ENCODE measurements around the gene CERS4. TPM values are rescaled to one million over a fixed set of nuclear protein-coding genes. Genes with fewer than 3 reads are reported as not detected.
"Not testable (repeated sequence)": the region's sequence is repeated elsewhere in the genome, so short reads cannot be mapped to it uniquely, and the experiment has no call there.

Gene CERS4
- total and polyA plus RNA-seq, 4 donors: 14.4 to 33.7 (median 24.4) TPM

DNA sequence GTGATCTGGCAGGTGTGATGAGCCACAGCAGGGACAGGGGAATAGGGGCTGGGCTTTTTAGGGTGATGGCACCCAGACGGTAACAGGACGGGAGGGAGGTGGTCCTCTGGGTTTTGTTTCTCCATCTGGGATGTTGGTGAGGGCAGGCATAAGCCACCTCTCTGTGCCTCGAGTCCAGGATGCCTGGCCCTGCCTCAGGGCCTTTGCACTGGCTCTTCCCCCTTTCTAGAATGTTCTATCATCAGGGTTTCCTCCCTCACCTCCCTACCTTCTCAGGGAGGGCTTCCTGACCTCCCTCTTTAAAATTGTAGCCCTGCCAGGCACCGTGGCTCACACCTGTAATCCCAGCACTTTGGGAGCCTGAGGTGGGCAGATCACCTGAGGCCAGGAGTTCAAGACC, 6.6 kb downstream of the CERS4 start:
- H3K4me1 ChIP-seq (ENCODE audit: control insufficient read depth in 1 of 2, insufficient read depth in 2 of 2, low read length in 2 of 2): no peaks in the 10 kb centered on the region
- no peaks in the 10 kb centered on the region for H3K36me3 ChIP-seq (ENCODE audit: control insufficient read depth in 1 of 2, insufficient read depth in 2 of 2, low read length in 1 of 2)
- ATAC-seq (ENCODE audit: low FRiP score) (no peak), DNase-seq (no peak)
- H3K27ac ChIP-seq (ENCODE audit: low read depth in 1 of 2, low read length in 2 of 2): no peak overlapping the region
- intact Hi-C loops (cut with DNase I): no loop called here
- no peaks in the 10 kb centered on the region for H3K27me3 ChIP-seq (ENCODE audit: control insufficient read depth in 1 of 2, insufficient read depth in 2 of 2, low read length in 1 of 2)
- WGBS, 2 donors: 84 to 94% methylated on average over 4 of the region's 4 CpGs
- H3K9me3 ChIP-seq (ENCODE audit: control insufficient read depth, low read length): no peaks in the 10 kb centered on the region
- no peak overlapping the region for H3K4me3 ChIP-seq (ENCODE audit: low read length in 2 of 2)

DNA sequence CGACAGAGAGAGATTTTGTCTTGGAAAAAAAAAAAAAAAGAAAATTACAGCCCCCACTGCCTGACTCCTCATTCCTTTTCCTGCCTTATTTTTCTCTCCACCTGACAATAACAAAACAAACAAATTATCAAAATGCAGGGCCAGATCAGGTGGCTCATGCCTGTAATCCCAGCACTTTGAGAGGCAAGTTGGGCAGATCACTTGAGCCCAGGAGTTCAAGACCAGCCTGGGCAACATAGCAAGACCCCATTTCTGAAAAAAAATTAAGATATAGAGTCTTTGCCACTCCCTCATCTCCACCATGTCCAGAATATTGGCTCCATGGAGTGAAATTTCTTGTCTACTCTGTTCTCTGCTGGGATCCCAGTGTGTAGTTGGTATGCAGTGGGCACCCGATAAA, 7.2 kb downstream of the CERS4 start:
- ATAC-seq (ENCODE audit: low FRiP score): no peak
- WGBS, 2 donors: 63 to 65% methylated on average over 2 of the region's 2 CpGs
- Histone ChIP-seq H3K4me3 (ENCODE audit: low read length in 2 of 2) (no peak overlapping the region), H3K4me1 (ENCODE audit: control insufficient read depth in 1 of 2, insufficient read depth in 2 of 2, low read length in 2 of 2) (no peaks in the 10 kb centered on the region), H3K27me3 (ENCODE audit: control insufficient read depth in 1 of 2, insufficient read depth in 2 of 2, low read length in 1 of 2) (no peaks in the 10 kb centered on the region), H3K9me3 (ENCODE audit: control insufficient read depth, low read length) (no peaks in the 10 kb centered on the region), H3K36me3 (ENCODE audit: control insufficient read depth in 1 of 2, insufficient read depth in 2 of 2, low read length in 1 of 2) (no peaks in the 10 kb centered on the region), H3K27ac (ENCODE audit: low read depth in 1 of 2, low read length in 2 of 2) (no peak overlapping the region)
- intact Hi-C loops (cut with DNase I): no loop called here
- no peak for DNase-seq

DNA sequence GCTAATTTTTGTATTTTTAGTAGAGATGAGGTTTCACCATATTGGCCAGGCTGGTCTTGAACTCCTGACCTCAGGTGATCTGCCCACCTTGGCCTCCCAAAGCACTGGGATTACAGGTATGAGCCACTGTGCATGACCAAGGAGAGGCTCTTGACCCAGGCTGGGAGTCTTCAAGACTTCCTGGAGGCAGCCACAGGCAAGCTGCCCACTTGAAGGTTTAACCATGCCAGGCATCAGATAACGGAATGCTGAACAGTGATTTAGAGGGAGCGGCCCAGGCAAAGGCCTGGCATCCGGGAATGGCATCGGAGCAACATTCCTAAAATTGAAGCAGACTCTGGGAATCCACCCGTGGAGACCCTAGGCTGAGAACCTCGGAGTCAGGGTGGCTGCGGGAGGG, 9.0 kb downstream of the CERS4 start:
- H3K27ac ChIP-seq (ENCODE audit: low read depth in 1 of 2, low read length in 2 of 2); H3K9me3 ChIP-seq (ENCODE audit: control insufficient read depth, low read length); intact Hi-C loops (cut with DNase I); H3K4me1 ChIP-seq (ENCODE audit: control insufficient read depth in 1 of 2, insufficient read depth in 2 of 2, low read length in 2 of 2); H3K4me3 ChIP-seq (ENCODE audit: low read length in 2 of 2); ATAC-seq (ENCODE audit: low FRiP score); DNase-seq; H3K36me3 ChIP-seq (ENCODE audit: control insufficient read depth in 1 of 2, insufficient read depth in 2 of 2, low read length in 1 of 2); H3K27me3 ChIP-seq (ENCODE audit: control insufficient read depth in 1 of 2, insufficient read depth in 2 of 2, low read length in 1 of 2): not testable (repeated sequence)
- 23 to 38% methylated on average over 7 of the region's 7 CpGs for WGBS, 2 donors

DNA sequence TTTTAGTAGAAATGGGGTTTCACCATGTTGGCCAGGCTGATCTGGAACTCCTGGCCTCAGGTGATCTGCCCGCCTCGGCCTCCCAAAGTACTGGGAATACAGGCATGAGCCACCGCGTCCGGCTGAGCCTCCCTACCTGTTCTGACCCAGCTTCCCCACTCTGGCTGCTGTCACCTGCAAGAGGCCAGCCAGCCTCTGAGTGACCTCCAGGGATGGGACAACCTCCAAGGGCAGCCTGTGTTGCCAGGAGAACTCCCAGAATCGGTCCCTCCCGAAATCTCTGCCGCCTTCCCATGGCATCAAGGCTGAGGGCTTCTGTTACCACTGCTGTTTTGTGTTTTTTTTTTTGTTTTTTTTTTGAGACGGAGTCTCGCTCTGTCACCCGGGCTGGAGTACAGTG, 11.3 kb downstream of the CERS4 start:
- WGBS, 2 donors: 88 to 91% methylated on average over 10 to 11 of the region's 11 CpGs
- no peak for DNase-seq
- H3K9me3 ChIP-seq (ENCODE audit: control insufficient read depth, low read length): no peaks in the 10 kb centered on the region
- H3K4me1 ChIP-seq (ENCODE audit: control insufficient read depth in 1 of 2, insufficient read depth in 2 of 2, low read length in 2 of 2): no peaks in the 10 kb centered on the region
- no peak overlapping the region for H3K27ac ChIP-seq (ENCODE audit: low read depth in 1 of 2, low read length in 2 of 2)
- no peak for ATAC-seq (ENCODE audit: low FRiP score)
- intact Hi-C loops (cut with DNase I): no loop called here
- no peaks in the 10 kb centered on the region for H3K36me3 ChIP-seq (ENCODE audit: control insufficient read depth in 1 of 2, insufficient read depth in 2 of 2, low read length in 1 of 2)
- H3K27me3 ChIP-seq (ENCODE audit: control insufficient read depth in 1 of 2, insufficient read depth in 2 of 2, low read length in 1 of 2): no peaks in the 10 kb centered on the region
- H3K4me3 ChIP-seq (ENCODE audit: low read length in 2 of 2): no peak overlapping the region

DNA sequence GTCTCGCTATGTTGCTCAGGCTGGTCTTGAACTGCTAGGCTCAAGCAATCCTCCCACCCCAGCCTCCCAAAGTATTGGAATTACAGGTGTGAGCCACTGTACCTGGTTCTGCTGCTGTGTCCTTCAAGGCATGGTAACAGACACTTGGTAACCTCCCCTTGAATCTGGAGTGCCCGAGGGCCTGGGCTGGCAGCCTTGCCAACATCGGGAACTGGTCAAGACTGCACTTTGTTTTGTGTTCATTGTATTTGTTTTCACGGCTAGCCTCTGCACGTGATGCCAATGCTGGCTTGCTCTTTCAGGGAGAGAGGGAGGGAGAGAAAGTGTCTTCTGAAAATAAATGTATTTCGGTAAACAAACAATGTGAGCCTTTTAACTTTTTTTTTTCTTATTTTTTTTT, 12.0 kb downstream of the CERS4 start:
- no peak overlapping the region for H3K4me3 ChIP-seq (ENCODE audit: low read length in 2 of 2)
- H3K27me3 ChIP-seq (ENCODE audit: control insufficient read depth in 1 of 2, insufficient read depth in 2 of 2, low read length in 1 of 2): no peaks in the 10 kb centered on the region
- intact Hi-C loops (cut with DNase I): no loop called here
- DNase-seq (no peak), ATAC-seq (ENCODE audit: low FRiP score) (no peak)
- no peak overlapping the region for H3K27ac ChIP-seq (ENCODE audit: low read depth in 1 of 2, low read length in 2 of 2)
- H3K9me3 ChIP-seq (ENCODE audit: control insufficient read depth, low read length): no peaks in the 10 kb centered on the region
- no peaks in the 10 kb centered on the region for H3K36me3 ChIP-seq (ENCODE audit: control insufficient read depth in 1 of 2, insufficient read depth in 2 of 2, low read length in 1 of 2)
- WGBS, 2 donors: 43 to 49% methylated on average over 6 of the region's 6 CpGs
- no peaks in the 10 kb centered on the region for H3K4me1 ChIP-seq (ENCODE audit: control insufficient read depth in 1 of 2, insufficient read depth in 2 of 2, low read length in 2 of 2)

DNA sequence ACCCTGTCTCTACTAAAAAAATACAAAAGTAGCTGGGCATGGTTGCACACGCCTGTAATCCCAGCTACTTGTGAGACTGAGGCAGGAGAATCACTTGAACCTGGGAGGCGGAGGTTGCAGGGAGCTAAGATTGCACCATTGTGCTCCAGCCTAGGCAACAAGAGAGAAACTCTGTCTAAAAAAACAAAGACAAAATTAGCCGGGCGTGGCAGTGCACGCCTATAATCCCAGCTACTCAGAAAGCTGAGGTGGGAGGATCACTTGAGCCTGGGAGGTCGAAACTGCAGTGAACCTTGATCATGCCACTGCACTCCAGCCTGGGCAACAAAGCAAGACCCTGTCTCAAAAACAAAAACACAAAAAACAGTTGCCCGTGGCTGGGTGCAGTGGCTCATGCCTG, 14.3 kb downstream of the CERS4 start:
- intact Hi-C loops (cut with DNase I); H3K27me3 ChIP-seq (ENCODE audit: control insufficient read depth in 1 of 2, insufficient read depth in 2 of 2, low read length in 1 of 2); H3K4me1 ChIP-seq (ENCODE audit: control insufficient read depth in 1 of 2, insufficient read depth in 2 of 2, low read length in 2 of 2); H3K9me3 ChIP-seq (ENCODE audit: control insufficient read depth, low read length); DNase-seq; H3K27ac ChIP-seq (ENCODE audit: low read depth in 1 of 2, low read length in 2 of 2); H3K36me3 ChIP-seq (ENCODE audit: control insufficient read depth in 1 of 2, insufficient read depth in 2 of 2, low read length in 1 of 2); ATAC-seq (ENCODE audit: low FRiP score); H3K4me3 ChIP-seq (ENCODE audit: low read length in 2 of 2): not testable (repeated sequence)
- WGBS, 2 donors: 86 to 87% methylated on average over 7 of the region's 7 CpGs

DNA sequence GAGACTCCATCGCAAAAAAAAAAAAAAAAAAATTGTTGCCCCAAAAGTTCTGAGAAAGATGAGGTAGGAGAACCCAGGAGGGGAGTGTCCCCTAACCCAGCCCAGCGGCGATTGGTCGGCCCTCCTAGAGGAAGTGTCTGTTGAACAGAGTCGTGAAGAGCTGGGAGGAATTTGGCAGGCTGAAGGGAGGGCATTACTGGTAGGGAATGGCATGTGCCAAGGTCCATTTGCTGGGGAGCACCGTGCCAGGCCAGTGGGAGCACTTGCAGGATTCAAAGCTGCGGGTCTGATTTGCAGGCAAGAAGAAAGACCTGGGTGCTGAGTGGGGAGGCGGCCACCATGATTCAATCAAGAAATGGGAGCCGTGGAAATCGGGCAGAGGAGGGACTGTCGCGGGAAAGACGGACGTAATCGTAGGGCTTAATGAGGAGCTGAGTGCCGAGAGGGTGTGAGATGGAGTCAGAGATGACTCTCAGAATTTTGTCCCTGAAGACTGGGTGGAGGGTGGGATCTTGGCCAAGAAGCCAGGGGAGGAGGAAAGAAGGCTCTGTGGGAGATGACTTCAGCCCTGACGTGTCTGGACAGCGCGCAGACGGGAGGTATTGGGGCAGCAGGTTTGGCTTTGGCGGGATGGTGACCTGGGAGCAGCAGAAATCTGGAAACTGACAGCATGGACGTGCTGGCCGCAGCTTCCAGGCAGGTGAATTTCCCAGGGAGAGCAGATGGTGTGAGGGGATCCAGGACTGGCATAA, 15.4 kb downstream of the CERS4 start:
- Histone ChIP-seq H3K9me3 (ENCODE audit: control insufficient read depth, low read length) (no peaks in the 10 kb centered on the region), H3K27me3 (ENCODE audit: control insufficient read depth in 1 of 2, insufficient read depth in 2 of 2, low read length in 1 of 2) (no peaks in the 10 kb centered on the region), H3K36me3 (ENCODE audit: control insufficient read depth in 1 of 2, insufficient read depth in 2 of 2, low read length in 1 of 2) (no peaks in the 10 kb centered on the region), H3K4me1 (ENCODE audit: control insufficient read depth in 1 of 2, insufficient read depth in 2 of 2, low read length in 2 of 2) (no peaks in the 10 kb centered on the region), H3K27ac (ENCODE audit: low read depth in 1 of 2, low read length in 2 of 2) (no peak overlapping the region), H3K4me3 (ENCODE audit: low read length in 2 of 2) (no peak overlapping the region)
- no peak for ATAC-seq (ENCODE audit: low FRiP score)
- intact Hi-C loops (cut with DNase I): no loop called here
- DNase-seq: no peak
- 88% methylated on average over 23 of the region's 23 CpGs for WGBS, 2 donors

DNA sequence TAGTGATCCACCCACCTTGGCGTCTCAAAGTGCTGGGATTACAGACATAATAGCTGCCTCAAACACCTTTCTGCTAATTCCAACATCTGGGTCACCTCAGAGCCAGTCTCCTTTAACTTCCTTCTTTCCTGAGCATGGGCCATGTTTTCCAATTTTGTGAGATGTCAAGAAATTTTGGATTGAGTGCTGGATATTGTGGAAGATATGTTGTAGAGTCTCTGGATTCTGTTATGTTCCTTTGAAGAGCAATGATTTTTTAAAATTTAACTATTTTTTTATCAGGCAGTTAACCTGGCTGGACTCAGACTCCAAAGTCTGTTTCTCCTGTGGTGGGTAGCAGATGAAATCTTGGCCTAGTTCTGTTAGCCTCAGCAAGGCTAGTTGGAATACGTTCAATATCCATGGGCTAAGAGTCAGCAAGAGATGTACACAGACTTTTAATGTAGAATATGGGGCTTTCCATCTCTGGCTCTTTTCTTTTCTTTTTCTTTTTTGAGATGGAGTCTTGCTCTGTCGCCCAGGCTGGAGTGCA, 22.0 kb downstream of the CERS4 start:
- WGBS, 2 donors: 66 to 88% methylated on average over 3 of the region's 3 CpGs
- intact Hi-C loops (cut with DNase I): no loop called here
- DNase-seq: no peak
- Histone ChIP-seq H3K27ac (ENCODE audit: low read depth in 1 of 2, low read length in 2 of 2) (no peak overlapping the region), H3K9me3 (ENCODE audit: control insufficient read depth, low read length) (peaks cover 2% of the 10 kb centered on the region), H3K36me3 (ENCODE audit: control insufficient read depth in 1 of 2, insufficient read depth in 2 of 2, low read length in 1 of 2) (no peaks in the 10 kb centered on the region), H3K4me1 (ENCODE audit: control insufficient read depth in 1 of 2, insufficient read depth in 2 of 2, low read length in 2 of 2) (no peaks in the 10 kb centered on the region), H3K4me3 (ENCODE audit: low read length in 2 of 2) (no peak overlapping the region), H3K27me3 (ENCODE audit: control insufficient read depth in 1 of 2, insufficient read depth in 2 of 2, low read length in 1 of 2) (no peaks in the 10 kb centered on the region)
- ATAC-seq (ENCODE audit: low FRiP score): no peak

DNA sequence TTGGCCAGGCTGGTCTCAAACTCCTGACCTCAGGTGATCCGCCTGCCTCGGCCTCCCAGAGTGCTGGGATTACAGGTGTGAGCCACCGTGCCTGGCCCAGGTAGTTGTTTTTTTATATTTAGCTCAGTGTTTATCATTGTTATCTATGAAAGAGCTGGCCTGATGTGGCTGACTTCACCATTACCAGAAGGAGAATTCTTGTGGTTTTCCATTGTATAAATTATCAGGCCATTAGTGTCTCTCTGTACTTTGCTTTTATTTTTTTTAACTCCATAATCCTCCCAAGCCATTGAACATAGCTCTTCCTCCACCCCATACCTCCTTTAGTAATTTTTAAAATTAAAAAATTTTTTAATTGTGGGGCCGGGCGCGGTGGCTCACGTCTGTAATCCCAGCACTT, 24.2 kb downstream of the CERS4 start:
- Histone ChIP-seq H3K27me3 (ENCODE audit: control insufficient read depth in 1 of 2, insufficient read depth in 2 of 2, low read length in 1 of 2) (no peaks in the 10 kb centered on the region), H3K9me3 (ENCODE audit: control insufficient read depth, low read length) (peaks cover 2% of the 10 kb centered on the region), H3K36me3 (ENCODE audit: control insufficient read depth in 1 of 2, insufficient read depth in 2 of 2, low read length in 1 of 2) (no peaks in the 10 kb centered on the region), H3K4me1 (ENCODE audit: control insufficient read depth in 1 of 2, insufficient read depth in 2 of 2, low read length in 2 of 2) (no peaks in the 10 kb centered on the region), H3K27ac (ENCODE audit: low read depth in 1 of 2, low read length in 2 of 2) (no peak overlapping the region), H3K4me3 (ENCODE audit: low read length in 2 of 2) (no peak overlapping the region)
- ATAC-seq (ENCODE audit: low FRiP score): no peak
- DNase-seq: no peak
- 67 to 79% methylated on average over 7 of the region's 7 CpGs for WGBS, 2 donors
- intact Hi-C loops (cut with DNase I): no loop called here

Data from aorta (tissue), 5 donors.